Hindlimb muscle (tissue), 1 donor: ENCODE measurements around the gene CENPP. TPM values are rescaled to one million over a fixed set of nuclear protein-coding genes. Genes with fewer than 3 reads are reported as not detected.

Source experiments
- DNase-seq: peaks from one replicate; pipeline ENCODE4 v3.0.0-alpha.2; 2013
- polyA plus RNA-seq: library from polyadenylated mRNA; unstranded; fragments of 120-200 nt; gene quantifications from one replicate; pipeline ENCODE4 v1.2.1, GENCODE V29; 2013; ENCODE audit not compliant: insufficient read length

CENPP gene
- polyA plus RNA-seq, 1 donor: 4.9 TPM

DNA sequence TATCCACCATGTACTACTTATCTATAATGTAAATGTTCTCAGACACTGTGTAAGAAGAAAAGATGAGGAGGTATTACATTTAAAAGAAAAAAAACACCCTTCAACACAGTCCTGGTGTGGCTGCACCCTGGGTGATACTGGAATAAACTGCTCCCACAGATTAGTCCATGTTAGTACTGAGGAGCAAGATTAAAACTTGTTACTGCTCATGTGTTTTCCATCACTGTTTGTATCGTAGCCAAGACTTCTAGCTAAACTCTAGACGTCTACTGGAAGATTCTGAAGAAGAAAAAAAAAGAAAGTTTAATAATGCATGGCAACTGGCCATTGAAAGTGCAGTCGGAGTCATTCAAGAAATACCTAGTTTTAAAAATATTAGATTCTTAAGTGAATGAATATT is 156.6 kb downstream of the CENPP start, which contains the start of gene ASPN:
TSS of gene ASPN (minus strand) at position 178 of the 400 bp plus-strand sequence.
- peak; percentile 91 for DNase-seq

DNA sequence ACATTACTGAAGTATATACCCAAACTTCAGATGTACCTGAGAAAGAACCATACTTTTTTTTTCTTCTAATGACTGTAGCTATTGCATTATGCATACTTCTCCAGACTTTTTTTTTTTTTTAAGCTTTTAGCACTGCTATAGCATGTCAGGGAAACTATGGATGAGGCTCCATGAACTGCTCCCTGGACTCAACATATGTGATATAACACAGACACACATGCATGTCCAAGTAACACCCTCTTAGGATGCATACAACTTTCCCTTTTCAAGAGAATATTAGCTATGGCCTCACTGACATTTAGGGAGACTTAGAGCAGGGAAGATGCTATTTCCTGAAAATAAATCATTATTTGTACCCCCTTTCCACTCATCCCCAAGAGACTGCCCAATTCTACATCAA is 157.1 kb downstream of the CENPP start:
- no peak for DNase-seq

DNA sequence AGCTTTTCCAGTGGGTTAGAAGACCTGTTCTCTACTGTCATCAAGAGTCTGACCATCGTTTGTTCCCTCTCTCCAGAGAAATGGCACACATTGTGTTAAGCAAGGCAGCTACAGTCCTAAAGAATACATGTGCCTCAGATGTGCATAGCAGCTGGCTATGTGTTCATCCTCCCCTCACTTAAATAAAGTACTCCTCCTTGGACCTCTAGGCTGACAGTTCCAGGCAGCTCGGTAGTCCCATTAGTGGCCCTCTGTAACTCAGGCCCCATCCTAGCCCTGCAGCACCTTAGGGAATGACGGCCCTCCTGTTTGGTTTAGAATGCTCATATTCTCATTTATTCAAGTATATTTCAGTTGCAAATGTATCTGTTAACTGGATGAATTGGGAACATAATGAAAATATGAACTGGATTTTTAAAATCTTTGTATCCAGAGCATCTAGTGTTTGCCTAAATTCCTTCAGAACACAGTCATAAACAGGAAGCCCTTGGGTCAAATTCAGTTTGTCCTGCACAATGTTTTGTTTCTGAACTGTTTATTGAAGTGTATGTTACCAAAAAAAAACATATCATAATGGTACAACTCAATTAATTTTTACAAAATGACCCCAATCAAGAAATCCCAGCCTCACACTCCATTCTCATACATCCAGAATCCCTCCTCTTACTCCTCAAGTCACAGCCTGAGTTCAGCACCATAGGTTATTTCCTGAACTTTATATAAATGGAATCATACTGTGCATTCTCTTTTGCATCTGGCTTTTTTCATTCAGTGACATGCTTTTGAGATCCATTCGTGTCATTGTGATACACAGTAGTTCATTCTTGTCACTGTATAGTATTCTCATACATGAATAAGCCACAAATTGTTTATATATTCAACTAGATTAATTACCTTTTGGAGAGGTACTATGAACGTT is 158.1 kb downstream of the CENPP start:
- no peak for DNase-seq

DNA sequence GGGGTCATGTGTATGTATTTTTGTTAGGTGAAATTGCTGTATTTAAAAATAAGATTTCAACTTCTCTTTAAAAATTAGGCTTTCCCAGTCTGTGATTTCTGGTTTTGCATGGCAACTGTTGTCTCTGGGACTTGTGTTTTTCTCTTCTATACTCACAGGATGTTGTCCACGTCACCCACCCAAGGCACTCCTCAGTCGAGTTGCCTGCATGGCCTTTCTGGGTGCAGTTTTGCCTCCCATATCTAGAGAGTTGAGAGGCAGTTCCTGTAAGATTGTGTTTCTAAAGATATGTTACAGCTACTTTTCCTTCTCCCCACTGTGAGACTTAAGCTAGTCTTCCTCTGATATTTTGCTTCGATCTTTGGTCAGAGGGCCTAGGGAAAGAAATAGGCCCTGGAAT is 158.8 kb downstream of the CENPP start:
- DNase-seq: no peak

DNA sequence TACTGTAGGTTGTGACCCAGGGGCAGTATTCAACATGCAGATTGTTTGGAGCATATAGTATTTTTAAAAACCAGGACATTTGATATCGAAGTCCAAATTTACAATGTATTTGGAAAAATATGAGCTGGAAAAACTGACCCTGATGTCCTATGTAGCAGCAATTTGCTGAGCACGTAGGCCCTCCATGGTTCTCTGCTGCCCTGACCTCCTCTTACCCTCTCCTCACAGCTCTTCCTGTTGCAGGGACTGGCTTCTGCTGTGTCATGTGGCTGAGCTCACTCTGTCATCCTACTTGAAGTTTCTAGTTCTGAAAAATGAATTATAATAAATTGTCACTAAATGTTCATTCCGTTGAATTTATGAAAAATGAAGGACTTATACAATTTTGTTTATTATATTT is 160.6 kb downstream of the CENPP start:
- DNase-seq: no peak

DNA sequence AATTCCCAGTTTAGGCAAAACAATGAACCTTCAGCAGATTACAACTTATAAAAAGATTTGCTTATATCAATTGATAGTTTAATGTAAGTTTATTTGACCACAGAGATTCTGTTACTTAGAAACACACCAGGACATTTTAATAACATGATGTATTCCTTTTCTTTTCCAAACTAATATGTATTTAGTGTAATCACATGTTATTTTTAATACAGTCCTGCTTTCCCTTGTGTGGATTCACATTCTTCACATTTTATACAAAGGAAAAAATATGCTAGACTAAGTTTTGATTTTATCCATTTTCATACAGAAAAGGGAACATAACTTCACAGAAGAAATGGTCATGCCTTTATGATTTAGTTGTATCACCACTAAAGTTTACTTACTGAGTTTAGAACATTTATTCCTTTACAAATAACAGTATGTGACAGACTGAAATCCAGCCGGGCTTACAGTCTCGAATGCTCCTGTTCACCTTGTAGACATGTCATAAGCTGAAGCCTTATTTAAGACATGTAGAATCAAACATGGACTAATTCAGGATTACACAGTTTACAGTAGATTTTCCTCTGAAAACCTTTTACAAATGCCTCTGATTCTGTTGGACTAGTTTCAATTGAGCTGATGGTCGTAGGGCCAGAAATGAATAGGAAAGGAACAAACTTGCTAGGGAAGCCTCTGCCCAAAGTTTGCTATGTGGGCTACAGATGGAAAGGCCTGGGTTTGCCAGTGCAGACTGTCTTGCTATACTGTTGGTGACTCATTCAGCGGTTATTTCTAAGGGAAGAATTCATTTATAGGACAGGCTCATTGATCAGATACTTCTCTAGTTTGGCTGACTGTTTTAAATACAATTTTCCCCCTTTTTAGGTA is 163.2 kb downstream of the CENPP start:
- peak; percentile 56 for DNase-seq

DNA sequence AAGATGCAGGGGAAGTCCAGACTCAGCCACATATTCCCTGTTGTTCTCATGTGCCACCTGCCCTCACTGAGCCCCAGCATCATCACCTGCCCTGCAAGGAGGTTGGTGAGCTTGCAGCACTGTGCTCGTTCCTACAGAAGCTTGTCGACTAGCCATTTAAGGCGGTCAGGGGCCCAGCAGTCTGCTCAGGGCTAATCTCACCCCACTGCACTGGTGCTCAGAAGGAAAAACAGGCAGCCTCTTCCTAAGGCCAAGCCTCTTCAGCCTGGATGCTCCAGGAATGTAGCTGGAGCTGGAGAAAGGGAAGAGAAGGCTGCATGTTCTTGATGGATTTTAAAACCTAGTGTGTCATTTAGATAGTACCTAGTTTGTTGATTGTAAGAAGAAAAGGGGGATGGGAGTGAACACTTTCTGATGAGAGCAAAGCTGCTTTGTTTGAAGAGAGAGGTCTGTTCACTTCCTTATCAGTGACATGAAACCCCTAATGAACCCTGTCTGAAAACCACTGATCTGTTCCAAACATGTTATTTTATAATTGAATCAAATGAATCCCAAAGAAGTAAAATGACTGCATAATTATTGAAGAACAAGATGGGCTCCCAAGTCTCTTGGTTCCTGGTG is 167.1 kb downstream of the CENPP start:
- no peak for DNase-seq

DNA sequence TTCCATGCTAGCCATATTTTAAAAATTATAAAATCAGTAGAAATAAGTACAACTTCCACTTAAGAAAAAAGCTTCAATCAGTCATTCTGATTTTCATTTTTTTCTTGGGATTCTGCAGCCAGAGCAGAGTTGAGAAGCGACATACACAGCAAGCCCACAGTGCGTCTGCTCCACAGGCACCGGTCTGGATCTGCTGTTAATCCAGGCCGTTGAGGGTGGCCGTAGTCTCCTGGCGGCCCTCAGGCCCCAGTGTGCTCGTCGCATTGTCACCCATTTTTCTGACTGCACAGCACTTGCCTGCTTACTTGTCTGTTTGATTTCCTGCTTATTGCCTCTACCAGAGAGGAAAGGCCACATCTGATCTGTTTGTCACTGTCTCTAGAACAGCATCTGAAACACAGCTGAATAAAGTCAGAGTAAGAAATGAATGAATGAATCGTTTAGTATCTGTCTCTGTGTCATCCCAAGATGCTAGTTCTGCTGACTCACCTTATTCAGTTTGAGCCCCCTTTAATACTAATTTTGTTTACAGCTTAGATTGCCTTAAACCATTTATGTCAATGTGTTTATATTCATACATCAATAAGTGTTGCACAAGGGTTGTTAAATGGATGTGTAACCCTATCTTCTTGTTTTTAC is 168.1 kb downstream of the CENPP start:
- no peak for DNase-seq

DNA sequence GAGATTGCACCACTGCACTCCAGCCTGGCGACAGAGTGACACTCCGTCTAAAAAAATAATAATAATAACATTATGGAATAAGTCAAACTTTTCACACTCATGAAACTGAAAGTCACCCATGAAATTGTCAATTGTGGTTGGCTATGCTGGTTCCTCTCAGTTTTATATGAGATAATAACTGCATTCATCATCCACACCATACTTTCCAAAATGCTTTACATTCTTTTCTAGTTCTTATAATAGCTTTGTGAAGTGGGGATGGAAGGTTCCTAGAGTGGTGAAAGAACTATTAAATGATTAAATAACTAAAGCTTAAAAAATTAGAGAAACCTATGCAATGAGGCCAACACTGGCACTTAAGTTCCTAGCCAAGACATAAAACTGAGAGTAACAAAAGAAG is 169.1 kb downstream of the CENPP start:
- no peak for DNase-seq

DNA sequence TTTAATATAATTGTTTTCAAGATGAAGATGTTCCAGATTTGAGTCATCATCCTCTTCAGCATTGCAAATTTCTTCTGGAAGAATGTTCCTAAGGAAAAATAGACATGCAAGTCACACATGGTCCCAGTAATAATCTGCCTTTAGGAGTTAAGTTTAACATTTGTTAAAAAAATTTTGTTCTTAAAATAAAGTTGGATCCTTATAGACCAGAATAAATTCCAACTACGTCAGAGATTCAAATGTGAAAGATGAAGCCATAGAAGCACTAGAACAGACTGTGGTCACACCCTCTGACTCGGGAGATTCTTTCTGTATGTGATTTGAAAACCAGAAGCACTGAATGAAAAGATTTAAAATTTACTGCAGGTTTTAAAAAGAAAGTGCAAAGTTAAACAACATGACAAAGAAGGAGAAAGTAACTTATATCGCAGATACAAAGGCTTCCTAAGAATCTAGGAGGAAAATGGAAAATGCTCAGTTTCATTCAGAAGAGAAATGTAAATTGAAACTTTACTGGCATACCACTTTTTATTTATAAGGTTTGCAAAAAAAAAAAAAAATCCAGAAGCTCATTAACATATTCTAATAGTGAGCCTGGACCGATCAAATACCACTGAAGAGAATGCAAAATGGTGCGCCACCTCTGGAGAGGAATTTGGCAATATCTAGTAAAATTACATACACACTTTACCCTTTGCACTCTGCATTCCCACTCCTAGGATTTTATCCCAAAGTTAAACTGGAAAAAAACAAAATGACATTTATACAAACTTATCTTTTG is 170.8 kb downstream of the CENPP start:
- DNase-seq: peak; percentile 70

DNA sequence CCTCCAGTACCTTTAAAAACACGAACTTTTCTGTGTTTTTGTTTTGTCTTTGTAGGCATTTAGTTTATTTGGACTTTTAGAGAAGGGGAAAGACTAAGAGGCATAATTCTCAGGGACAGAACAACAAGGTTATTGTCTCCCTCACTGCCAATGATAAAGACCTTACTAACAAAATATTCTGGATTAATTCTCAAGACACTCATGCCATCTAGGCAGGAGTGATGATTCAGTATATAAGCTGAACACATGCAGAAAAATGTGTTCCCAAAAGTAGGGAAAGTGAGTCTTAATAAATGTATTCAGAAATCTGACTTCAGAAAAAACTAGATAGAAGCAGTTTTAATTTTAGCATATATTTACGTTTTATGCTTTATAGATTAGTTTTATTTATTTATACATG is 173.9 kb downstream of the CENPP start:
- DNase-seq: no peak

DNA sequence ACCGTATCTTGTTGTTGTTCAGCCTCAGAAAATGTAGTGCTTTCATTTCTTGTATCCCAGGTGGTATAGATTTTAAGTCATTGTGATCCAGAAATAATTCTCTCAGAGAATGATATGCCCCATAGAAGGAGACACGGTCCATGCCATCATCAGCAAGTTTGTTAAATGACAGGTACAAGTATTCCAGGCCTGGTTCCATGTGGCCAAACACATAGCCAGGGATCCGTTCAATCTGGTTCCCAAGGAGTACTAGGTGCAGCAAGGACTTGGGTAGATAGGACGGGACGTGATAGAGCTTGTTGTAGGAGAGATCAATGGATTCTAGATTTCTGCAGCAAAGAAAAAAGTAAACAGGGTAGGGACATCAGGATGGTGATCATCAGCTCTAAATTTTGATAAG is 175.0 kb downstream of the CENPP start:
- no peak for DNase-seq

DNA sequence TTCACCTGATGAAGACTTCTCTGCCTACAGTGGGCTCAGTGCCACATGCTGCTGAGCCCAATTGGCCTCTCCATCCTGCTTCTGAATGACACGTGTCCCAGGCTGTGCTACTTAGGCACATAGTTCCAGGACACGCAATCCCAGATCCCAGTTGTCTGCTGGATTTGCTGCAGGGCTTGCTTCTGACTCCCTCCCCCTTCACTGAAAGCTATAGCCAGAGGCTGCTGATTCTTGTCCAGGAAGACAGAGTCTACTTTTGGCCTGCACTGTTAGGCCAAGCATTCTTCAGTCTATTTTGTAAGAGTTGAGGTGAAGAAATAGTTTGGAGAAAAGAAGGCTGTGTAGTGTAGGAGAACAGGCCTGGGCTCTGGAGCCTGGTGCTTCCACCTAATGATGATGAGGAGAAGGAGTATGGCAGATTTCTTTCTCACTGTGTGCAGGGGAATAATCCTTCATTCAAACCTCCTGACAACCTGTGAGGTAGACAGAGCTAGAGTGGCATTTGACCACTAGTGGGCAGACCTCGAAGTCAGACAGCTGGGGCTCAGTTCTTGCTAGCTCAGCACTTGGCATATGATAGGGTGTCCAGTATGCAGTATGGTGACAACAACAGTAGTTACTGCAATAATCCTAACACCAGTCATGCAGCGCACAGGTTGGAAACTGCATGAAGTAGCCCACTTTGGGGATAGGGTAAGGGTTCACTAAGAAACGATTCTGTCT is 176.1 kb downstream of the CENPP start:
- DNase-seq: peak; percentile 72

DNA sequence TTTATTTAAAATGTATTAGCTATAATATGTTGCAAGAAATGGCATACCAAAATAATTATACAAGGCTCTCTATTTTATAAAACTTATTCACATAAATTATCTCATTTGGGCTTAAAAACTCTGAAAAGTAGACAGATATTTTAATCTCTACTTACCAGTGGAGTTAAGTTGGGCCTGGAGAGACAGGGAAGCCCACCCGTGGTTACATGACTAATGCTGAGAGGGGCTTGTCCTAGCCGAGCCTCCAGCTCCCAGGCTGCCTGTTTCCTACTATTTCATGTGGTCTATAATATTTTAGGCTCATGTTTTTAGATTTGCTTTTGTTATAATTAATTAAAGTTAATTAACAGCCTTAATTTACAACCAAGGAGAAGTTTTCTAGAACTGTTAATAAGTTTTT is 177.4 kb downstream of the CENPP start:
- no peak for DNase-seq

DNA sequence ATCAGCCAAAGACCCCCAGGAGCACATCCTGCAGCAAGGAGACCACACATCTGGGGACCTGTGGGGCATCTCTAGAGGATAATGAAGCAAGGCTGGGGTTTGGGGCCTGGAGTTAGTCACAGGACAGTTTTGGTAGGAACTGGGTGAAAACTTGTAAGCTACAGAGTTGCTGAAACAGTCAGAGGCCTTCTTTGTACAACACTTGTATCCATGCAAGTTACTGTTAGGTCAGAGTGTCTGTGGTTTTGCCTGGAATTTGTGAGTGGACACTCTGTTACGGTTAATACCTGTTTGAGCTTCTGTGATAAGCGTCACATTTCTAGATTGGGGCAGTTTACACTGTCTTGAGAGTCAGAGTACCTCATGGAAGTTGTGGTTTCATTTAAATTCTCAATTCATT is 179.1 kb downstream of the CENPP start:
- no peak for DNase-seq

DNA sequence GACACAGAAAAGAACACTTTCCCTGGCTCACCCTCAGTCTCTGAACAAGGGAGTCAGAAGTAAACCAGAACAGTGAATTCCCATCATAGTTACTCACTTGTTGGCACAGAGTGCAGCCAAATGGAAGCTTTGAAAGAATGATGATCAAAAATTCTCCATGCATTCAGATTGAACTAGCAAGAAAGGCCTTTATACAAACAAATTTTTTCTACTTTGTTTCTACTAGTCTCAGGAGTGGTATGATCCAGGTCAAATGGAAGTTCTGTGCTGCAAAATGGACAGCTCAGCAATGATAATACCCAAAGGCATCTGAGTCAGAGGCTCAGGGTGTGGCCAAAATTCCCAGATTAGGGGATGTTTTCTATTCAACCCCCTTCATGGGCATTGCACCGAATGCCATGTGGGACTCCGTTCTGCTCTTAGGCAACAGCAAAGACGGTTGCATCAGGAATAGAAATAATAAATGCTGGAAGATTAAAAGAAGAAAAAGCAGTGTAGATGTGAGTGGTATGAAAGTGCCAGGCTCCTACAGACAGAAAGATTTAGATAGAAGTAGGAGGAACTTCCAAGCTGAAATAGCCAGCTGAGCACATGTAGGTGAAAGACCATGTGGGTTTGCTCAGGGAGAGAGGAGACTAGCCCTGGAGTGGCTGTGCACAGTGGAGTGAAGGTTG is 180.6 kb downstream of the CENPP start:
- peak; percentile 82 for DNase-seq

DNA sequence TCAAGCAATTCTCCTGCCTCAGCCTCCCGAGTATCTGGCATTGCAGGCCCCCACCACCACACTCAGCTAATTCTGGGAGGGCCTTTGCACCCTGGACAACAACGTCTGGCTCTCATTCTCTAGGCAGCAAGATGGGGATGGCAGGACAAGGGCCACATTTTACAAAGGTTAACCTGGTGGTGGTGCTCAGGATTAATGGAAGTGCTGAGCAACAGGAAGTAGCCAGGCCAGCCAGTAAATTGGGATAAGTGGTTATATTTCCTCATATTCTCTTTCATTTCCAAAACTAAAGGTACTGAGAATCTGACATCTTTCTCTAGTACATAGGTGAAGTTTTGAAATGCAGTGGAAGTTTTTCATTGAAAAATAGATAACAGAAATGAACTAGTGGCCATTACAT is 181.3 kb downstream of the CENPP start:
- no peak for DNase-seq

DNA sequence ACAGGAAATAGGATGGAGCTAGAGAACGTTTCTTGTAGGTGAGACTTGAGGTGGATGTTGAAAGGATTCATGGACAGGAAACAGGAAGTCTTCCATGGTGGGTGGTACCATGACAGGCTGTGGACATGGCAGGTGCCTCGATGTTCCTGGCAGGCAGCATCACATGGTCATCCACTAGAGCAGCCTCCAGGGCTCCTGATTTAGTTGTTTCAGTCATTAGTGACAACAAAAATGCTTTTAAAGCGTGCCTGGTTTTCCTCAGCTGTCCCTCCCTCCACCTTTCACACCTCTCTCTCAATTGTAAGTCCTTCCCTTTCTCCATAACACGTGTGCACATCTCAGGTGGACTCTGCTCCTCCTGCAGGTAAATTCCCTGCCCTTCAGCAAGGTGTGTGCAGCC is 181.7 kb downstream of the CENPP start:
- DNase-seq: no peak

DNA sequence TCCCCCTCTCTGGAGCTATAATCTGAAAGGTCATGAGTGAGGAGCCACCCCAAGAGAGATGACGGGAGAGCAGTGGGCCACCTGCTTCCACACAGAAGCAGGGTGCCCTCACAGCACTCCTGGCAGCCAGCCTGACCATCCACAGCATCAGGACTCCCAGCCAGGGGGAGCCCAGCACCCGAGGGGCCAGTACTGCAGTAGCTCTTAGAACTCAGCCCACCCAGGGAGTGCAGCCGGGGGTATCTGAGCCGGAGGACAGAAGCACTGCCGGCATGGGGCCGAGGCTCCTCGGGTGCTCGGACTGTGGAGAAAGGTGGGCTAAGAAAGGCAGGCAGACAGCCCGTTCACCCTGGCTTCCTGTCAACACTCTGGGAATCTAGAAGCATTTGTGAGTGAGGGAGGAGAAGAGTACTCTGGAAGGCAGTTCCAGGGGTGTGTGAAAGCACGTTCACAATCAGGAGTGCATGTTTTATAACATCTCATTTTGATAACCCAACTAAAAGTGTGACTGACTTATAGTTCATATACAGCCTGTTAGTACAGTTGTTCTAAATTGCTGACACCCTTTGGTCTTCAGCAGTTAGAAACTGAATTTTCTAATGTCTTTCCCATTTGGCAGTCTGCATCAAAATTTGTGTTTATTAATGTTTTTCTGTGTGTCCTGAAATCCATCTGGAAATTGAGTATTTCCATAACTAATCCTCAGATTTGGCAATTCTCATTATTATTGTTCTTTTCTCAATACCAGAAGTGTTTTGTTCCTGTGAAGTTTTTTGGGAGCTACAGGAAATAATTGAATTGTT is 182.5 kb downstream of the CENPP start:
- peak; percentile 48 for DNase-seq

DNA sequence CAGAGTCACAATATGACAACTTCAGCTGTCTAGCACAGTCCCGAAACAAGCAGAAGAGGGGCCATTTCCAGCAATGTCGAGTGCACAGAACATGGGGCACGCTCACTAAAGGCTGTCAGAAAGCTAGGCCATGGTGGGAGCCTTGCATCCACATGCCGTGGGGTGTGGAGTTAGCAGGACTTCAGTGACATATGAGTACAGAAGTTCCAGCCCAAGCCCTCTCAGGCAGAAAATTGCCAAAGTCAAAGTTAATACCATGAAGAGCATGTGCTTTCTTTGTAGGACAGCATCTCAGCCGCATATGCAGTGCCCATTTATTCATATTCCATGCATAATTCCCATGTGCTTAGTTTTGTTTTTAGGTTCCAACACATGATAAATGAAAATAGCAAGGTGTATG is 183.3 kb downstream of the CENPP start:
- DNase-seq: no peak
